Astrocyte of the spinal cord (primary cell): ENCODE results near the gene APLP2.

Experiments
- DNase-seq: peaks from one replicate; pipeline ENCODE4 v3.0.0; 2011; ENCODE audit warnings: low read depth, low spot score
- H3K4me3 ChIP-seq: 2 replicates; pipeline ENCODE4 v1.5.1; 2011; ENCODE audit warnings: low read depth, mild to moderate bottlenecking, low read length, moderate library complexity
- in situ Hi-C: cut with HindIII; loops from 2 replicates; pipeline ENCODE4 v1.10.0; 2017; ENCODE audit warnings: low sequenced_read_pairs
- TF ChIP-seq, protein P1 (sequence below): IDR thresholded peaks from 2 replicates; pipeline ENCODE4 v1.5.1; 2012; ENCODE audit warnings: low read depth, mild to moderate bottlenecking, low read length, inconsistent platforms

Gene APLP2

DNA sequence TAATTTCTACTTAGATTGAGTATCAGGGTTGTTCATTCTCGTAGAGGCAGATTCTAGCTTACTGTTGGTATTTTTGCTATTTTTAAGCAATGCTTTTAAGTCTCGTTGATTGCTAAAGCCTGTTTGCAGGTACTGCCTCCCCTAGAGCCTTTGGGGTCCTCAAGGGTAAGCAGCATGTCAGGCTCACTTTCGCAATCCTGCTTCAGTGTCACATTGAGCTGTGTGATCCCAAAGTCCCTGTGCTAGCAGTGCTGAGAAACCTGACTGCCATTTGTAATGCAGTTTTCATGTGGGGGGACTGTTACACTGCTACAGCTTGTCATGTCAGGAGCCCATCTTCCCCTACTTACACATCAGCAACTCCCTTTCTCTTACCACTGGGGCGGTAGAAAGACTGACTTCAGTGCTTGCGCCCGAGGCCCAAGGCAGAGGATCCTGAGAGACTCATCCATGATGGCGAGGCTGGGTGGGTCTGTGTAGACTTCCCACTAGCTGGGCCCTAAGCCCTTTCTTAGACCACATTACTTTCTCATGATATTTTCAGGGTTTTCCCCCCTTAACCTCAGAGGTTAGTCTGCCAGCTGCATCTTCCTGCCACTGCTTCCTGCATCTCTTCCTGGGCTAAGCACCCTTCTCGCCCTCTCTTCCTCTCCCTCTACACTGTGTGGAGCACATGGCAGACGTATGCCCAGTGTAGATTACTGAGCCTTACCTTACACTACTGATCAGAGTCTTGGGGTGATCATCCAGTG, 49.1 kb downstream of the APLP2 start:
- no peak overlapping the region for H3K4me3 ChIP-seq
- TF ChIP-seq, protein P1, sequence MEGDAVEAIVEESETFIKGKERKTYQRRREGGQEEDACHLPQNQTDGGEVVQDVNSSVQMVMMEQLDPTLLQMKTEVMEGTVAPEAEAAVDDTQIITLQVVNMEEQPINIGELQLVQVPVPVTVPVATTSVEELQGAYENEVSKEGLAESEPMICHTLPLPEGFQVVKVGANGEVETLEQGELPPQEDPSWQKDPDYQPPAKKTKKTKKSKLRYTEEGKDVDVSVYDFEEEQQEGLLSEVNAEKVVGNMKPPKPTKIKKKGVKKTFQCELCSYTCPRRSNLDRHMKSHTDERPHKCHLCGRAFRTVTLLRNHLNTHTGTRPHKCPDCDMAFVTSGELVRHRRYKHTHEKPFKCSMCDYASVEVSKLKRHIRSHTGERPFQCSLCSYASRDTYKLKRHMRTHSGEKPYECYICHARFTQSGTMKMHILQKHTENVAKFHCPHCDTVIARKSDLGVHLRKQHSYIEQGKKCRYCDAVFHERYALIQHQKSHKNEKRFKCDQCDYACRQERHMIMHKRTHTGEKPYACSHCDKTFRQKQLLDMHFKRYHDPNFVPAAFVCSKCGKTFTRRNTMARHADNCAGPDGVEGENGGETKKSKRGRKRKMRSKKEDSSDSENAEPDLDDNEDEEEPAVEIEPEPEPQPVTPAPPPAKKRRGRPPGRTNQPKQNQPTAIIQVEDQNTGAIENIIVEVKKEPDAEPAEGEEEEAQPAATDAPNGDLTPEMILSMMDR = no peak
- in situ Hi-C loops = no loop called here
- no peak for DNase-seq

DNA sequence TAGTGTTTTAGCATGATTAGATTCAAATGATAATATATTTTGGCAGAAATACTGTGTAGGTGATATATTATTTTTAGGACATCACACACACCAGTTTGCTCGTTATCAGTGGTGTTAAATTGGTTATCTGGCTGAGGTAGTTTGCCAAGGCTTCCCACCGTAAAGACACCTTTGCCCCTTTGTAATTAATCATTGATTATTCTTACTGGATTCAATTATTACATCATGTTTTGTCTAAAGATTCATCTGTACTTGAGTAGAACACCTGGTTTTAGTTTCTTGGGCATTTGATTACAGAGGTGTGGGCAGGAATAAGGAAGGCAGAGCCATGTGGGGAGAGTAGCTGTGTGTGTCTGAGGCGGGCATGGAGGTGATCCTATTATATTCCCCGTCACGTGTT, 50.4 kb downstream of the APLP2 start:
- in situ Hi-C loops = no loop called here
- DNase-seq = no peak
- TF ChIP-seq, protein P1 = no peak
- H3K4me3 ChIP-seq = no peak overlapping the region

DNA sequence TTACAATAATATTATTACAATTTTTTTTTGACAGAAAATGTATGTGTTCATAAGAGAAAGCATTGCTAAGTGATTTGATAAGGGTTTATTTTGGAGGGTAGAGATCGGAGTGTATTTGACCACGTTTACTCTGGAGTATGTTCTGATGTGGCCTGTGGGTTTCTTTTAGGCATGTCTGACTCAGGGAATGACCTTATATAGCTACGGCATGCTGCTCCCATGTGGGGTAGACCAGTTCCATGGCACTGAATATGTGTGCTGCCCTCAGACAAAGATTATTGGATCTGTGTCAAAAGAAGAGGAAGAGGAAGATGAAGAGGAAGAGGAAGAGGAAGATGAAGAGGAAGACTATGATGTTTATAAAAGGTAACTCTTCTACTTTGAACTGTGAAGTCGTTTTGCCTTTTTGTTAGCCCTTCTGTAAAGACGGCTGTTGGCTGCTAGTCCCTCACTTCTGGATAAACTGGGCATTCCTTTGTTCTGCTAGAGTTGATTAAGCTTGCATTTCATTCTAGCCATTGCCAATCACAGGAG, 51.8 kb downstream of the APLP2 start:
- in situ Hi-C loops = no loop called here
- no peak overlapping the region for H3K4me3 ChIP-seq
- TF ChIP-seq, protein P1 = no peak
- peak; percentile 80 for DNase-seq

DNA sequence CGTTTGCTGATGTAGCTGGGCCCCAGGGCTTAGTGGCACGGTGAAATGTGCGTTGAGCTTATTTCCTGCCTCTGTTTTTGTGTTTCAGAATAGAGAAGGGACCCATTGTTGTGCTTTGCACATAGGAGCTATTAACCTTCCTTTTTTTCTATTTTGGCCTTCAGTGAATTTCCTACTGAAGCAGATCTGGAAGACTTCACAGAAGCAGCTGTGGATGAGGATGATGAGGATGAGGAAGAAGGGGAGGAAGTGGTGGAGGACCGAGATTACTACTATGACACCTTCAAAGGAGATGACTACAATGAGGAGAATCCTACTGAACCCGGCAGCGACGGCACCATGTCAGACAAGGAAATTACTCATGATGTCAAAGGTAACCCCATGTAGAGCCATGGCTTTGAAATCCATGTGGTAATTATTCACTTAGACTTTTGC, 52.5 kb downstream of the APLP2 start:
- in situ Hi-C loops = no loop called here
- DNase-seq = no peak
- TF ChIP-seq, protein P1 = no peak
- no peak overlapping the region for H3K4me3 ChIP-seq

DNA sequence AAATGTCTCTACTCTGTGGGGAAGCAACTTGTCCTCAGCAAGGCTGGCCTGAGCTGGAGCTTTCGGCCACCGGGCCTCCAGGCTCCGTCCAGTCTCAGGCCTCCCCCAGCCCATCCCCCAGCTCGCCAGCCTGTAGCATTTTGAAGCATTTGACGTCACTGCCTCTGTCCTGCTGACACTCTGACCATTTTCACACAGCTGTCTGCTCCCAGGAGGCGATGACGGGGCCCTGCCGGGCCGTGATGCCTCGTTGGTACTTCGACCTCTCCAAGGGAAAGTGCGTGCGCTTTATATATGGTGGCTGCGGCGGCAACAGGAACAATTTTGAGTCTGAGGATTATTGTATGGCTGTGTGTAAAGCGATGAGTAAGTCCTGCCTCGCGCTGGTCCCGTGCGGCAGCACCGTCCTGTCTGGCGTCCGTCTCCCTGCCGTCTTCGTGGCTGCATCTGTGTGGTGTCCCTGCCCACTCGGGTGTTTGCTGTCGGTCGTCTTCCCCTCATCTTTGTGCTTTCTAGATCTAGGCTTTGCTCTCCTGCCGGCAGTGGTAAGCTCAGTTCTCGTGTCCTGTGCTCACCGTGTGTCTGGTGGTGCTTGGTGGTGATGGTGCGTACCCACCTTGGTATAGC, 53.8 kb downstream of the APLP2 start:
- H3K4me3 ChIP-seq = no peak overlapping the region
- no peak for DNase-seq
- in situ Hi-C loops = no loop called here
- TF ChIP-seq, protein P1 = no peak

DNA sequence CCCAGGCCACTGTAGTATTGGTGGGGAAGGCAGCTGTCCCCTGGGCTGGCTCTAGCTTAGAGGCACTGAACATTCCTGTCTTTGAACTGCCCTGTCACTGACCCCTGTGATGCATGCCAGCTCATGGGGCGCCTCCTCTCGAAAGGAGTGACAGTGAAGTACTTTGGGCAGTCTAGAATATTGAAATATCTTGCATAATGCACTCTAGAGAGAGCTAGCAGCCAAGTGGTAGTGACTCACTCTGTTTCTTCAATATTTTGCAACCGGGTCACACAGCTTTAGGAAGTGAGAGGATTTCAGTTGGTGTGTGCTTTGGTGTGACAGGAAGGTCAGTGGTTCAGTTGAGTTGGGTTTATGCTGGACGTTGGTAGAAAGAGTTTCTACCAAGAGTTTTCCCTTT, 54.4 kb downstream of the APLP2 start:
- TF ChIP-seq, protein P1 = no peak
- peak; percentile 78 for DNase-seq
- in situ Hi-C loops = no loop called here
- H3K4me3 ChIP-seq = no peak overlapping the region
